ENCODE data around the gene SWAP70. TPM values are rescaled to one million over a fixed set of nuclear protein-coding genes. Genes with fewer than 3 reads are reported as not detected.
A peak's percentile ranks its signal among the peaks of the same experiment; 100 is the strongest.
"Not testable (repeated sequence)": the region's sequence is repeated elsewhere in the genome, so short reads cannot be mapped to it uniquely, and the experiment has no call there.

SWAP70 gene
- total RNA-seq, 2 experiments from 2014 or later: 9.0 to 10.3 TPM

GRCh38 chr11:9704620-9705019, 40.7 kb downstream of the SWAP70 start:
- CTCF ChIA-PET: interaction anchor here (1.0 kb wide), 1 partner anchor 11 kb away, joined by 4 read pairs; no protein-coding TSS in a partner anchor
- H3K27me3 Mint-ChIP-seq: no peaks in the 10 kb centered on the region
- no peak overlapping the region for H3K4me3 Mint-ChIP-seq
- H3K9me3 Mint-ChIP-seq: peaks cover 2% of the 10 kb centered on the region
- POLR2A ChIA-PET: no interaction called here
- peaks cover 28% of the 10 kb centered on the region for H3K4me1 Mint-ChIP-seq
- DNase-seq: no peak
- no peak overlapping the region for H3K27ac Mint-ChIP-seq
- no peaks in the 10 kb centered on the region for H3K36me3 Mint-ChIP-seq (ENCODE audit: low read depth)

- peaks cover 26% of the 10 kb centered on the region for H3K4me1 Mint-ChIP-seq
- H3K4me3 Mint-ChIP-seq; H3K36me3 Mint-ChIP-seq (ENCODE audit: low read depth); H3K9me3 Mint-ChIP-seq; H3K27me3 Mint-ChIP-seq; DNase-seq; H3K27ac Mint-ChIP-seq; POLR2A ChIA-PET: not testable (repeated sequence)
- CTCF ChIA-PET: interaction anchor here (1.0 kb wide), 1 partner anchor 10 kb away, joined by 4 read pairs; no protein-coding TSS in a partner anchor
Observed at GRCh38 chr11:9705361-9705760, 41.5 kb downstream of the SWAP70 start.

- Mint-ChIP-seq H3K27ac (no peak overlapping the region), H3K4me3 (no peak overlapping the region), H3K9me3 (peaks cover 2% of the 10 kb centered on the region), H3K4me1 (peaks cover 3% of the 10 kb centered on the region), H3K27me3 (no peaks in the 10 kb centered on the region), H3K36me3 (ENCODE audit: low read depth) (no peaks in the 10 kb centered on the region)
- ChIA-PET CTCF (no interaction called here), POLR2A (no interaction called here)
- DNase-seq: no peak
Observed at GRCh38 chr11:9708544-9708943, 44.7 kb downstream of the SWAP70 start.

- Mint-ChIP-seq H3K9me3 (peaks cover 5% of the 10 kb centered on the region), H3K36me3 (ENCODE audit: low read depth) (peaks cover 6% of the 10 kb centered on the region), H3K4me3 (no peak overlapping the region), H3K27me3 (no peaks in the 10 kb centered on the region), H3K4me1 (no peaks in the 10 kb centered on the region), H3K27ac (no peak overlapping the region)
- ChIA-PET CTCF (interaction anchor here (1.6 kb wide), 1 partner anchor 175 kb away, joined by 3 read pairs; no protein-coding TSS in a partner anchor), POLR2A (no interaction called here)
- no peak for DNase-seq
Observed at GRCh38 chr11:9710223-9710622, 46.3 kb downstream of the SWAP70 start.

- H3K36me3 Mint-ChIP-seq (ENCODE audit: low read depth): peaks cover 13% of the 10 kb centered on the region
- H3K27ac Mint-ChIP-seq: no peak overlapping the region
- peaks cover under 1% of the 10 kb centered on the region for H3K4me1 Mint-ChIP-seq
- DNase-seq: no peak
- H3K4me3 Mint-ChIP-seq: no peak overlapping the region
- peaks cover 10% of the 10 kb centered on the region for H3K9me3 Mint-ChIP-seq
- CTCF ChIA-PET: no interaction called here
- H3K27me3 Mint-ChIP-seq: no peaks in the 10 kb centered on the region
- POLR2A ChIA-PET: no interaction called here
Observed at GRCh38 chr11:9710852-9711251, 47.0 kb downstream of the SWAP70 start.

- CTCF ChIA-PET: no interaction called here
- no peak overlapping the region for H3K27ac Mint-ChIP-seq
- no peak for DNase-seq
- H3K9me3 Mint-ChIP-seq: peaks cover 13% of the 10 kb centered on the region
- H3K4me1 Mint-ChIP-seq: peaks cover 6% of the 10 kb centered on the region
- peaks cover 19% of the 10 kb centered on the region for H3K36me3 Mint-ChIP-seq (ENCODE audit: low read depth)
- no peak overlapping the region for H3K4me3 Mint-ChIP-seq
- POLR2A ChIA-PET: no interaction called here
- H3K27me3 Mint-ChIP-seq: no peaks in the 10 kb centered on the region
Observed at GRCh38 chr11:9711454-9712307, 47.8 kb downstream of the SWAP70 start.

GRCh38 chr11:9714272-9714940, 50.5 kb downstream of the SWAP70 start:
- Mint-ChIP-seq H3K27me3 (no peaks in the 10 kb centered on the region), H3K9me3 (peaks cover 13% of the 10 kb centered on the region), H3K4me1 (peaks cover 14% of the 10 kb centered on the region), H3K4me3 (no peak overlapping the region), H3K36me3 (ENCODE audit: low read depth) (peaks cover 23% of the 10 kb centered on the region), H3K27ac (no peak overlapping the region)
- DNase-seq: no peak
- ChIA-PET CTCF (interaction anchor here (0.7 to 1.5 kb wide), 2 partner anchors 10 to 44 kb away, joined by 4 to 5 read pairs; no protein-coding TSS in a partner anchor), POLR2A (no interaction called here)

- ChIA-PET POLR2A (no interaction called here), CTCF (interaction anchor here (1.0 to 1.5 kb wide), 3 partner anchors 12 to 103 kb away, joined by 3 to 4 read pairs (median 4); no protein-coding TSS in a partner anchor)
- no peak for DNase-seq
- Mint-ChIP-seq H3K27ac (no peak overlapping the region), H3K4me3 (no peak overlapping the region), H3K27me3 (no peaks in the 10 kb centered on the region), H3K9me3 (peaks cover 13% of the 10 kb centered on the region), H3K4me1 (peaks cover 28% of the 10 kb centered on the region), H3K36me3 (ENCODE audit: low read depth) (peaks cover 29% of the 10 kb centered on the region)
Observed at GRCh38 chr11:9716275-9717039, 52.6 kb downstream of the SWAP70 start.

- Mint-ChIP-seq H3K9me3 (peaks cover 13% of the 10 kb centered on the region), H3K4me3 (no peak overlapping the region), H3K4me1 (peaks cover 28% of the 10 kb centered on the region), H3K27me3 (no peaks in the 10 kb centered on the region), H3K36me3 (ENCODE audit: low read depth) (peaks cover 29% of the 10 kb centered on the region), H3K27ac (no peak overlapping the region)
- POLR2A ChIA-PET: no interaction called here
- no peak for DNase-seq
- CTCF ChIA-PET: interaction anchor here (0.6 to 1.5 kb wide), 3 partner anchors 34 to 1731 kb away, joined by 3 to 4 read pairs (median 3); no protein-coding TSS in a partner anchor
Observed at GRCh38 chr11:9717040-9717357, 53.1 kb downstream of the SWAP70 start.

GRCh38 chr11:9717719-9718118, 53.8 kb downstream of the SWAP70 start:
- no peak for DNase-seq
- peaks cover 29% of the 10 kb centered on the region for H3K36me3 Mint-ChIP-seq (ENCODE audit: low read depth)
- peaks cover 2% of the 10 kb centered on the region for H3K27me3 Mint-ChIP-seq
- H3K9me3 Mint-ChIP-seq: peaks cover 13% of the 10 kb centered on the region
- ChIA-PET POLR2A (no interaction called here), CTCF (interaction anchor here (1.0 to 1.5 kb wide), 2 partner anchors 35 to 105 kb away, joined by 3 to 4 read pairs; no protein-coding TSS in a partner anchor)
- no peak overlapping the region for H3K27ac Mint-ChIP-seq
- H3K4me3 Mint-ChIP-seq: no peak overlapping the region
- H3K4me1 Mint-ChIP-seq: peaks cover 28% of the 10 kb centered on the region

GRCh38 chr11:9718147-9718546, 54.3 kb downstream of the SWAP70 start:
- Mint-ChIP-seq H3K27ac (no peak overlapping the region), H3K27me3 (peaks cover 2% of the 10 kb centered on the region), H3K36me3 (ENCODE audit: low read depth) (peaks cover 29% of the 10 kb centered on the region), H3K4me1 (peaks cover 28% of the 10 kb centered on the region), H3K9me3 (peaks cover 13% of the 10 kb centered on the region), H3K4me3 (no peak overlapping the region)
- ChIA-PET CTCF (no interaction called here), POLR2A (no interaction called here)
- DNase-seq: no peak

GRCh38 chr11:9719566-9720289, 55.9 kb downstream of the SWAP70 start:
- Mint-ChIP-seq H3K9me3 (peaks cover 10% of the 10 kb centered on the region), H3K27me3 (peaks cover 2% of the 10 kb centered on the region), H3K36me3 (ENCODE audit: low read depth) (peaks cover 24% of the 10 kb centered on the region), H3K27ac (peak overlapping the region; percentile 67), H3K4me1 (peaks cover 28% of the 10 kb centered on the region), H3K4me3 (no peak overlapping the region)
- DNase-seq: no peak
- ChIA-PET POLR2A (no interaction called here), CTCF (interaction anchor here (0.6 to 1.3 kb wide), 7 partner anchors 16 to 280 kb away, joined by 3 read pairs; no protein-coding TSS in a partner anchor)
